Measurements from ENCODE around the gene MARF1.
"Not testable (repeated sequence)": the region's sequence is repeated elsewhere in the genome, so short reads cannot be mapped to it uniquely, and the experiment has no call there.

DNA sequence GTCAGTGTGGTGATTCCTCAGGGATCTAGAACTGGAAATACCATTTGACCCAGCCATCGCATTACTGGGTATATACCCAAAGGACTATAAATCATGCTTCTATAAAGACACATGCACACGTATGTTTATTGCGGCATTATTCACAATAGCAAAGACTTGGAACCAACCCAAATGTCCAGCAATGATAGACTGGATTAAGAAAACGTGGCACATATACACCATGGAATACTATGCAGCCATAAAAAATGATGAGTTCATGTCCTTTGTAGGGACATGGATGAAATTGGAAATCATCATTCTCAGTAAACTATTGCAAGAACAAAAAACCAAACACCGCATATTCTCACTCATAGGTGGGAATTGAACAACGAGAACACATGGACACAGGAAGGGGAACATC lies 12.6 kb upstream of the MARF1 start:
- TF ChIP-seq, protein P1, sequence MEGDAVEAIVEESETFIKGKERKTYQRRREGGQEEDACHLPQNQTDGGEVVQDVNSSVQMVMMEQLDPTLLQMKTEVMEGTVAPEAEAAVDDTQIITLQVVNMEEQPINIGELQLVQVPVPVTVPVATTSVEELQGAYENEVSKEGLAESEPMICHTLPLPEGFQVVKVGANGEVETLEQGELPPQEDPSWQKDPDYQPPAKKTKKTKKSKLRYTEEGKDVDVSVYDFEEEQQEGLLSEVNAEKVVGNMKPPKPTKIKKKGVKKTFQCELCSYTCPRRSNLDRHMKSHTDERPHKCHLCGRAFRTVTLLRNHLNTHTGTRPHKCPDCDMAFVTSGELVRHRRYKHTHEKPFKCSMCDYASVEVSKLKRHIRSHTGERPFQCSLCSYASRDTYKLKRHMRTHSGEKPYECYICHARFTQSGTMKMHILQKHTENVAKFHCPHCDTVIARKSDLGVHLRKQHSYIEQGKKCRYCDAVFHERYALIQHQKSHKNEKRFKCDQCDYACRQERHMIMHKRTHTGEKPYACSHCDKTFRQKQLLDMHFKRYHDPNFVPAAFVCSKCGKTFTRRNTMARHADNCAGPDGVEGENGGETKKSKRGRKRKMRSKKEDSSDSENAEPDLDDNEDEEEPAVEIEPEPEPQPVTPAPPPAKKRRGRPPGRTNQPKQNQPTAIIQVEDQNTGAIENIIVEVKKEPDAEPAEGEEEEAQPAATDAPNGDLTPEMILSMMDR (IDR thresholded peaks at IDR 0.05) = not testable (repeated sequence)
- TF ChIP-seq POLR2A (IDR thresholded peaks at IDR 0.05) = not testable (repeated sequence)

Measured in lower leg skin (tissue), 3 donors.